OCI-LY7 (cell line): Measurements from ENCODE around the gene GPATCH2.
"Not testable (repeated sequence)": the region's sequence is repeated elsewhere in the genome, so short reads cannot be mapped to it uniquely, and the experiment has no call there.

Source experiments
- EZH2phosphoT487 ChIP-seq: fragments of 200-600 bp; sonication (generic); IDR thresholded peaks from 2 replicates; pipeline ENCODE4 v1.6.1; 2018; ENCODE audit warnings: low read depth, borderline replicate concordance, mild to moderate bottlenecking, mixed run types, antibody characterized with exemption, low read length, moderate library complexity, mixed read lengths
- TF ChIP-seq, protein P1 (sequence below): fragments of 200-600 bp; sonication (generic); conservative IDR thresholded peaks from 2 replicates; pipeline ENCODE4 v1.5.1; 2014; ENCODE audit warnings: mild to moderate bottlenecking, antibody characterized with exemption, low read length, moderate library complexity, mixed read lengths

DNA sequence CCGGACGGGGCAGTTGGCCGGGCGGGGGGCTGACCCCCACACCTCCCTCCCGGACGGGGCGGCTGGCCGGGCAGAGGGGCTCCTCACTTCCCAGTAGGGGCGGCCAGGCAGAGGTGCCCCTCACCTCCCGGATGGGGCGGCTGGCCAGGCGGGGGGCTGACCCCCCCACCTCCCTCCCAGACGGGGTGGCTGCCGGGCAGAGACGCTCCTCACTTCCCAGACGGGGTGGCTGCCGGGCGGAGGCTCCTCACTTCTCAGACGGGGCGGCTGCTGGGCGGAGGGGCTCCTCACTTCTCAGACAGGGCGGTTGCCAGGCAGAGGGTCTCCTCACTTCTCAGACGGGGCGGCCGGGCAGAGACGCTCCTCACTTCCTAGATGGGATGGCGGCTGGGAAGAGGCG, 107.0 kb downstream of the GPATCH2 start:
- TF ChIP-seq, protein P1, sequence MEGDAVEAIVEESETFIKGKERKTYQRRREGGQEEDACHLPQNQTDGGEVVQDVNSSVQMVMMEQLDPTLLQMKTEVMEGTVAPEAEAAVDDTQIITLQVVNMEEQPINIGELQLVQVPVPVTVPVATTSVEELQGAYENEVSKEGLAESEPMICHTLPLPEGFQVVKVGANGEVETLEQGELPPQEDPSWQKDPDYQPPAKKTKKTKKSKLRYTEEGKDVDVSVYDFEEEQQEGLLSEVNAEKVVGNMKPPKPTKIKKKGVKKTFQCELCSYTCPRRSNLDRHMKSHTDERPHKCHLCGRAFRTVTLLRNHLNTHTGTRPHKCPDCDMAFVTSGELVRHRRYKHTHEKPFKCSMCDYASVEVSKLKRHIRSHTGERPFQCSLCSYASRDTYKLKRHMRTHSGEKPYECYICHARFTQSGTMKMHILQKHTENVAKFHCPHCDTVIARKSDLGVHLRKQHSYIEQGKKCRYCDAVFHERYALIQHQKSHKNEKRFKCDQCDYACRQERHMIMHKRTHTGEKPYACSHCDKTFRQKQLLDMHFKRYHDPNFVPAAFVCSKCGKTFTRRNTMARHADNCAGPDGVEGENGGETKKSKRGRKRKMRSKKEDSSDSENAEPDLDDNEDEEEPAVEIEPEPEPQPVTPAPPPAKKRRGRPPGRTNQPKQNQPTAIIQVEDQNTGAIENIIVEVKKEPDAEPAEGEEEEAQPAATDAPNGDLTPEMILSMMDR, result not testable (repeated sequence)
- TF ChIP-seq EZH2phosphoT487, result not testable (repeated sequence)
